ENCODE data around the gene ARID1B.

DNA sequence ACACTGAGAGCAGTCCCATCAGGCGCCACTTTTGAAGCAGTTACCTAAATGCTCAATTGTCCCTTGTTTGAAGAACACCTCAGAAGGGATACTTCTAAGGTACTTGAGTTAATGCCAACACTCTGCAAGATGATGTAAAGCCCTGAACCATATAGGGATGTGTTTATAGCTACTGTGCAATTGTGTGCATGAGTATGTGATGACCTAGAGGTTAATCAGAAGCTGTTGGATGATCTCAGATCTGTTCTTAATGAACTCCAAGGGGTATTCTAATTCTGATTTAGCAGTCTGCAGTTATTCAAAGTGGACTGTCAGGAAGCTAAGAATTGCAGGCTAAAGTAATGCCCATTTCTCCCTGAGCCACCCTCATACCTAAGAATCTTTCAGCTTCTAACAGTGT is 387.8 kb downstream of the ARID1B start:
- TF ChIP-seq, protein P1, sequence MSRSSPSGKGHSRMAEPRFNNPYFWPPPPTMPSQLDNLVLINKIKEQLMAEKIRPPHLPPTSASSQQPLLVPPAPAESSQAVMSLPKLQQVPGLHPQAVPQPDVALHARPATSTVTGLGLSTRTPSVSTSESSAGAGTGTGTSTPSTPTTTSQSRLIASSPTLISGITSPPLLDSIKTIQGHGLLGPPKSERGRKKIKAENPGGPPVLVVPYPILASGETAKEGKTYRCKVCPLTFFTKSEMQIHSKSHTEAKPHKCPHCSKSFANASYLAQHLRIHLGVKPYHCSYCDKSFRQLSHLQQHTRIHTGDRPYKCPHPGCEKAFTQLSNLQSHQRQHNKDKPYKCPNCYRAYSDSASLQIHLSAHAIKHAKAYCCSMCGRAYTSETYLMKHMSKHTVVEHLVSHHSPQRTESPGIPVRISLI (tag by site-specific recombination; IDR thresholded peaks at IDR 0.05), result no peak
- TF ChIP-seq, protein P2, sequence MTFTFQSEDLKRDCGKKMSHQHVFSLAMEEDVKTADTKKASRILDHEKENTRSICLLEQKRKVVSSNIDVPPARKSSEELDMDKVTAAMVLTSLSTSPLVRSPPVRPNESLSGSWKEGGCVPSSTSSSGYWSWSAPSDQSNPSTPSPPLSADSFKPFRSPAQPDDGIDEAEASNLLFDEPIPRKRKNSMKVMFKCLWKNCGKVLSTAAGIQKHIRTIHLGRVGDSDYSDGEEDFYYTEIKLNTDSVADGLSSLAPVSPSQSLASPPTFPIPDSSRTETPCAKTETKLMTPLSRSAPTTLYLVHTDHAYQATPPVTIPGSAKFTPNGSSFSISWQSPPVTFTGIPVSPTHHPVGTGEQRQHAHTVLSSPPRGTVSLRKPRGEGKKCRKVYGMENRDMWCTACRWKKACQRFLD (tag by site-specific recombination; IDR thresholded peaks at IDR 0.05), result no peak
- TF ChIP-seq, protein P3, sequence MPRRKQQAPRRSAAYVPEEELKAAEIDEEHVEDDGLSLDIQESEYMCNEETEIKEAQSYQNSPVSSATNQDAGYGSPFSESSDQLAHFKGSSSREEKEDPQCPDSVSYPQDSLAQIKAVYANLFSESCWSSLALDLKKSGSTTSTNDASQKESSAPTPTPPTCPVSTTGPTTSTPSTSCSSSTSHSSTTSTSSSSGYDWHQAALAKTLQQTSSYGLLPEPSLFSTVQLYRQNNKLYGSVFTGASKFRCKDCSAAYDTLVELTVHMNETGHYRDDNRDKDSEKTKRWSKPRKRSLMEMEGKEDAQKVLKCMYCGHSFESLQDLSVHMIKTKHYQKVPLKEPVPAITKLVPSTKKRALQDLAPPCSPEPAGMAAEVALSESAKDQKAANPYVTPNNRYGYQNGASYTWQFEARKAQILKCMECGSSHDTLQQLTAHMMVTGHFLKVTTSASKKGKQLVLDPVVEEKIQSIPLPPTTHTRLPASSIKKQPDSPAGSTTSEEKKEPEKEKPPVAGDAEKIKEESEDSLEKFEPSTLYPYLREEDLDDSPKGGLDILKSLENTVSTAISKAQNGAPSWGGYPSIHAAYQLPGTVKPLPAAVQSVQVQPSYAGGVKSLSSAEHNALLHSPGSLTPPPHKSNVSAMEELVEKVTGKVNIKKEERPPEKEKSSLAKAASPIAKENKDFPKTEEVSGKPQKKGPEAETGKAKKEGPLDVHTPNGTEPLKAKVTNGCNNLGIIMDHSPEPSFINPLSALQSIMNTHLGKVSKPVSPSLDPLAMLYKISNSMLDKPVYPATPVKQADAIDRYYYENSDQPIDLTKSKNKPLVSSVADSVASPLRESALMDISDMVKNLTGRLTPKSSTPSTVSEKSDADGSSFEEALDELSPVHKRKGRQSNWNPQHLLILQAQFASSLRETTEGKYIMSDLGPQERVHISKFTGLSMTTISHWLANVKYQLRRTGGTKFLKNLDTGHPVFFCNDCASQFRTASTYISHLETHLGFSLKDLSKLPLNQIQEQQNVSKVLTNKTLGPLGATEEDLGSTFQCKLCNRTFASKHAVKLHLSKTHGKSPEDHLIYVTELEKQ (tag by site-specific recombination; IDR thresholded peaks at IDR 0.05; ENCODE audit: borderline replicate concordance), result no peak
- TF ChIP-seq, protein P4, sequence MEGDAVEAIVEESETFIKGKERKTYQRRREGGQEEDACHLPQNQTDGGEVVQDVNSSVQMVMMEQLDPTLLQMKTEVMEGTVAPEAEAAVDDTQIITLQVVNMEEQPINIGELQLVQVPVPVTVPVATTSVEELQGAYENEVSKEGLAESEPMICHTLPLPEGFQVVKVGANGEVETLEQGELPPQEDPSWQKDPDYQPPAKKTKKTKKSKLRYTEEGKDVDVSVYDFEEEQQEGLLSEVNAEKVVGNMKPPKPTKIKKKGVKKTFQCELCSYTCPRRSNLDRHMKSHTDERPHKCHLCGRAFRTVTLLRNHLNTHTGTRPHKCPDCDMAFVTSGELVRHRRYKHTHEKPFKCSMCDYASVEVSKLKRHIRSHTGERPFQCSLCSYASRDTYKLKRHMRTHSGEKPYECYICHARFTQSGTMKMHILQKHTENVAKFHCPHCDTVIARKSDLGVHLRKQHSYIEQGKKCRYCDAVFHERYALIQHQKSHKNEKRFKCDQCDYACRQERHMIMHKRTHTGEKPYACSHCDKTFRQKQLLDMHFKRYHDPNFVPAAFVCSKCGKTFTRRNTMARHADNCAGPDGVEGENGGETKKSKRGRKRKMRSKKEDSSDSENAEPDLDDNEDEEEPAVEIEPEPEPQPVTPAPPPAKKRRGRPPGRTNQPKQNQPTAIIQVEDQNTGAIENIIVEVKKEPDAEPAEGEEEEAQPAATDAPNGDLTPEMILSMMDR (tag by site-specific recombination; IDR thresholded peaks at IDR 0.05), result no peak
- TF ChIP-seq ZNF776 (tag by site-specific recombination; IDR thresholded peaks at IDR 0.05; ENCODE audit: borderline replicate concordance) (no peak), ZNF416 (tag by site-specific recombination; IDR thresholded peaks at IDR 0.05) (no peak), BCL11A (tag by site-specific recombination; IDR thresholded peaks at IDR 0.05; ENCODE audit: low read depth) (no peak), GLI2 (tag by site-specific recombination; IDR thresholded peaks at IDR 0.05; ENCODE audit: borderline replicate concordance, low read depth) (no peak)
- TF ChIP-seq, protein P5, sequence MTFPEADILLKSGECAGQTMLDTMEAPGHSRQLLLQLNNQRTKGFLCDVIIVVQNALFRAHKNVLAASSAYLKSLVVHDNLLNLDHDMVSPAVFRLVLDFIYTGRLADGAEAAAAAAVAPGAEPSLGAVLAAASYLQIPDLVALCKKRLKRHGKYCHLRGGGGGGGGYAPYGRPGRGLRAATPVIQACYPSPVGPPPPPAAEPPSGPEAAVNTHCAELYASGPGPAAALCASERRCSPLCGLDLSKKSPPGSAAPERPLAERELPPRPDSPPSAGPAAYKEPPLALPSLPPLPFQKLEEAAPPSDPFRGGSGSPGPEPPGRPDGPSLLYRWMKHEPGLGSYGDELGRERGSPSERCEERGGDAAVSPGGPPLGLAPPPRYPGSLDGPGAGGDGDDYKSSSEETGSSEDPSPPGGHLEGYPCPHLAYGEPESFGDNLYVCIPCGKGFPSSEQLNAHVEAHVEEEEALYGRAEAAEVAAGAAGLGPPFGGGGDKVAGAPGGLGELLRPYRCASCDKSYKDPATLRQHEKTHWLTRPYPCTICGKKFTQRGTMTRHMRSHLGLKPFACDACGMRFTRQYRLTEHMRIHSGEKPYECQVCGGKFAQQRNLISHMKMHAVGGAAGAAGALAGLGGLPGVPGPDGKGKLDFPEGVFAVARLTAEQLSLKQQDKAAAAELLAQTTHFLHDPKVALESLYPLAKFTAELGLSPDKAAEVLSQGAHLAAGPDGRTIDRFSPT (tag by site-specific recombination; IDR thresholded peaks at IDR 0.05), result no peak
- TF ChIP-seq, protein P6, sequence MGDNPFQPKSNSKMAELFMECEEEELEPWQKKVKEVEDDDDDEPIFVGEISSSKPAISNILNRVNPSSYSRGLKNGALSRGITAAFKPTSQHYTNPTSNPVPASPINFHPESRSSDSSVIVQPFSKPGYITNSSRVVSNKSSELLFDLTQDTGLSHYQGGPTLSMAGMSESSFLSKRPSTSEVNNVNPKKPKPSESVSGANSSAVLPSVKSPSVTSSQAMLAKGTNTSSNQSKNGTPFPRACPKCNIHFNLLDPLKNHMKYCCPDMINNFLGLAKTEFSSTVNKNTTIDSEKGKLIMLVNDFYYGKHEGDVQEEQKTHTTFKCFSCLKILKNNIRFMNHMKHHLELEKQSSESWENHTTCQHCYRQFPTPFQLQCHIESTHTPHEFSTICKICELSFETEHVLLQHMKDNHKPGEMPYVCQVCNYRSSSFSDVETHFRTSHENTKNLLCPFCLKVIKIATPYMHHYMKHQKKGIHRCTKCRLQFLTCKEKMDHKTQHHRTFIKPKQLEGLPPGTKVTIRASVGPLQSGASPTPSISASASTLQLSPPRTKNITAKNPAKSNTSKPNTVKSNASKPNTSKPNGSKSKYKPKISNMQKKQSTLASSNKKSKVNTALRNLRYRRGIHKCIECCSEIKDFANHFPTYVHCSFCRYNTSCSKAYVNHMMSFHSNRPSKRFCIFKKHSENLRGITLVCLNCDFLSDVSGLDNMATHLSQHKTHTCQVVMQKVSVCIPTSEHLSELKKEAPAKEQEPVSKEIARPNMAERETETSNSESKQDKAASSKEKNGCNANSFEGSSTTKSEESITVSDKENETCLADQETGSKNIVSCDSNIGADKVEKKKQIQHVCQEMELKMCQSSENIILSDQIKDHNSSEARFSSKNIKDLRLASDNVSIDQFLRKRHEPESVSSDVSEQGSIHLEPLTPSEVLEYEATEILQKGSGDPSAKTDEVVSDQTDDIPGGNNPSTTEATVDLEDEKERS (tag by site-specific recombination; IDR thresholded peaks at IDR 0.05), result no peak

Data from HEK293 (cell line).